OCI-M2 (cell line): Measurements from ENCODE around the gene PACSIN1.
"Not testable (repeated sequence)": the region's sequence is repeated elsewhere in the genome, so short reads cannot be mapped to it uniquely, and the experiment has no call there.

Source experiments
- DNase-seq: peaks from one replicate; lab custom pipeline; 2025; ENCODE audit not compliant: unreplicated experiment; lab: John Stamatoyannopoulos, UW

PACSIN1 gene

DNA sequence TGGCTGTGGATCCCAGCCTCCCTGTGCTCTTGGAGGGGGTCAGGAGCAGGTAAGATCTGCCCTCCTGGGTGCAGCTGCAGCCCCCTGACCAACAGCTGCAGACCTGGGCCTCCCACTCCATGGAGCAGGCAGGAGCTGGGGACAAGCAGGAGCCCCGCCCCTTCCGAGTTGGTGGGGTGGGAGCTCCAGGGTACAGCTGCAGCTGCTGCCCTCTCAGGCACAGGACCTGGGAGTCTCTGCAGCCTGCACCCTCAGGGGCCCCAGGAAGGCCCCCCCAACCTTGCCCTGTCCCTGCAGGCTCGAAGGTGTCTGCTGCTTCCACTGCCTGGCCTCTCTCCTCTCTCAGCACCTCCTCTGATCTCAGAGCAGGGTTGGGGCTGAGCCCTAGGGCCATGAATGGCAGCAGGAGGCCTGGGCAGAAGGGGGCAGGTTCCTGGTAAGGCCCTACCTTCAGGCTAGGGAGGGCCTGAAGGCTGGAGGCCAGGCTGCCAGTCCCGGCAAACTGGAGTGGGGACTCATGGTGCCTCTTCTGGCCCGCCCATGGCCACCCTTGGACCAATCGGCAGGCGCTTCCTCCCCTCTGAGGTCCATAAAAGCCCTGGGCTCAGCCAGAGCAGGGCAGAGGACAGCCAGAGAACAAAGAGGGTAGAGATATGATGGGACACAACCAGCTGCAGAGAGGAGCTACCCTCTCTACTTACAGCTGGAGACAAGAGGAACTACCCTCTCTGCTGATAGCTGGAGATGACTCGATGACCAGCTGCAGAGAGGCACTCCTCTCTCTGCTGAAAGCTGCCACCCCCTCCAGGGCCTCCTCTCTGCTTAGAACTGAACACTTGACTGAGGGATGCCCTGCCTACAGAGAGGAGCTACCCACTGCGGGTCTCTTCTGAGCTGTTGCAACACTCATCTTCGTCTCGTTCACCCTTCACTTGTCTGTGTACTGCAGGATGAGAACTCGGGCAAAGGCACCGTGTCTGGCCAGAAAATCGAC, 7.8 kb upstream of the PACSIN1 start:
- no peak for DNase-seq

DNA sequence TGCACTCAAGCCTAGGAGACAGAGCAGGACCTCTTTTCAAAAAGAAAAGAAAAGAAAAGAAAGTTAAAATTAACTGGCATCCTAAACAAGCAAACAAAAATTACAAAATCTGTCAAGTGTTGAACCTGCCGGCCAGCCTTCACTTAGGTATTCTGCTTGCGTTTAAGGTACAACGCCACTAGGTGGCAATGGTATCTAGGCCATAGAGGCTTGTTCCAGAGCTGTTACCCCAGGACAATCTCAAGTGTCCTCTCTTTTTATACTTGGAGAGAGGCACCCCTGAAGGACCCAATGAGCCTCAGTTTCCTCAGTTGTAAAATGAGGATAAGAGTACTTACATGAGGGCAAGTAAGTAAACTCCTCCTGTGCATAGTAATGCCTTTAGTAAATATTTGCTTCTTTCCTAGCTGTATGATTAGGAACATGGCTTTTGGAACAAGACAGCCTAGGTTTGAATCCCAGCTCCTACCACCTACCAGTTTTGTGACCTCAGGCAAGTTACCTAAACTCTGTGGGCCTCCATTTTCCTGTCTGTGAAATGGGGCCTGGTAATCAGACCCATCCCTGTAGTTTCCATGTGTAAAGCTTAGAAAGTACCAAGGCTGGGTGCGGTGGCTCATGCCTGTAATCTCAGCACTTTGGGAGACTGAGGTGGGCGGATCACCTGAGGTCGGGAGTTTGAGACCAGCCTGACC, 5.8 kb upstream of the PACSIN1 start:
- no peak for DNase-seq

DNA sequence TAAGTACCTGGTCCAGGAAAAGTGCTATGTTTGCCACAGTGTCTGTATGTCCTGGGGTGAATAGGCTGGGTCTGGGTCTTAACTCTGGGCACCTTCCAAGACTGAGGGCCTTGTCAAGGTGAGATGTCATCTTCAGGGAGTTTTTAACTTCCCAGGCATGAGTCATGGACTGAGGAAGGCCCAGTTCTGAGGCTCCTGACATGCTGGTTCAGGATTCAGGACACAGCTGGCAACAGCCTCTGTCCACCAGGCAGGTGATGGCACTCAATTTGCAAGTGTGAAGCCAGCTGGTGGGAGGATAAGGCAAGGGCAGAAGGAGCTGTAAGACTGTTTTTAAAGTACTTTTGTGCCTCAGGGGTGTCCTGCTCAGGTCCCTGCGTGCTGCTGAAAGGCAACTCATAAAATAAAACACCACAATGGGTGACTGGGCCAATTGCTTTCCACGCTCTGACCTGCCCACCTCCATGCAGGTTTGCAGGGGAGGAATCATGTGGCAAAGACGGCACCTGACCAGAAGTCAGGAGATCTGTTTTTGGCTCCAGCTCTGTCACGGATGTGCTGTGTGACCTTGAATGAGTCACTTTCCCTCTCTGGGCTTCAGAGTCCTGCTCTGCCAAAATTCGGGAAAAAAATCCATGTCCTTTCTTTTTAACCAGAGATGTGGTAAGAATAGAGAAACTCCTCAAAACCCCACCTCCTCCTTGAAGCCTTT, 4.9 kb upstream of the PACSIN1 start:
- no peak for DNase-seq

DNA sequence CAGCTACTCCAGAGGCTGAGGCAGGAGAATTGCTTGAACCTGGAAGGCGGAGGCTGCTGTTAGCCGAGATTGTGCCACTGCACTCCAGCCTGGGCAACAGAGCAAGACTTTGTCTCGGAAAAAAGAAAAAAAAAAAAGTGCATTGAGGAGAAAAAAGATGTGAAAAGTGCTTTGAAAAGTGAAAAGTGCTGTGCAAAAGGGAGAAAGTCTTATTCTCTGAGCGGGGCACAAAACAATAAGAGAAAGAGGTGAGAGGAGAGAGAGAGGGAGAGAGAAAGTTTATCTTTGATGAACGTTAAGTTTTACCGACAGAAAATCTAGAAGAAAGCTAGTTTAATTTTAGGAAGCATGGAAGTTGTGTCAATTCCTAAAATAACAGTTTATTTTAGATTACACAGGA, 3.9 kb upstream of the PACSIN1 start:
- no peak for DNase-seq

DNA sequence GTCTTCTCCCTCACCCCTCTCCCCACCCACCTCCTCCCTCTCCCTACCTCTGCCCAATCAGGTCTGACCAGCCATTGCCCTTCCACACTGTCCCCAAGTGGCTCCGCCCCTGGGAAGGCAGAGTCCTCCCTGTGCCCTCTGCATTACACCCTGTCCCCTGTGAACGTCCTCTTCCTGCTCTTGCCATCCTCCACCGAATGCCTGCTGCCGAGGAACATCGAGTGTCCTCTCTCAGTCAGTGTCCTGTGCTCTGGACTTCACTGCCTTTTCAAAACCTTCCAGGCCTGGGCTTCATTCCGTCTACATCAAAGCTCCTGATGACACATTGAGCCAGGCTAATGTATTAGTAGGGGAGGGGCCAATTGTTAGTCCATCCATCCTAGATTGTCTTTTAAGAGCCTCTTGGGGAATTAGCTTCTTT, 3.3 kb upstream of the PACSIN1 start:
- DNase-seq: no peak

DNA sequence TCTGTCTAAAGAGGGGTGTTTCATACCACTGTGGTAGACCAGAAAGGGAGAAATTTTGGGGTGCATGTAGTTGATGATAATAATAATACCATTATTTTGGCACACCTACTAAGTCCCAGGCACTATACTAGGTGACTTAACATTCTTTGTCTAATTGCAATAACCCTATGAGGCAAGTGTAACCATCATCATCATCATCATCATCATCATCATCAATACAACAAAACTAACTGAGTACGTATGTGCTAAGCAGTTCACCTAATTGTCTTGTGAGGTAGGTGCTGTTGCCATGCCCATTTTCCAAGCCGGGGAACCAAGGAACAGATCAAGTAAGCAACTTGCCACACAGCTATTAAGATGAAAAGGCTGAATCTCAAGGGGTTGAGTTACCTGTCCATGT, 2.6 kb upstream of the PACSIN1 start:
- DNase-seq: no peak

DNA sequence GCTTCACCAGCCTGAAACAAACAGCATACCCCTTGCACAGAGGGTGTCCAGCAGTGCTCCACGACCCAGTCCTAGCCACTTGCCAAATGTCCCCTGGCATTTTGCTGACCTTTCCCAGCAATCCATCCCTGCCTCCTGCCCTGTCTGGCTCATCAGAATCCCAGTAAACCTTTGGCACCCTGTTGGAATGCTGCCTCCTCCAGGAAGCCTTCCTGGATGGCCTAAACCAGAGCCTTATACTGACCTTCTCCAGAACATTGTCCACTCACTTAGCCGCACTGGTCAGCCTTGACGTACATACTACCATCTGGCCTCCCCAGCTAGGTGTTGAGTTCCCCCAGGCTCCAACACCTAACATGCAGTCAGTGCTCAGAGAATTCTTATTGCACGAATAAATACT, 2.0 kb upstream of the PACSIN1 start:
- DNase-seq: no peak

DNA sequence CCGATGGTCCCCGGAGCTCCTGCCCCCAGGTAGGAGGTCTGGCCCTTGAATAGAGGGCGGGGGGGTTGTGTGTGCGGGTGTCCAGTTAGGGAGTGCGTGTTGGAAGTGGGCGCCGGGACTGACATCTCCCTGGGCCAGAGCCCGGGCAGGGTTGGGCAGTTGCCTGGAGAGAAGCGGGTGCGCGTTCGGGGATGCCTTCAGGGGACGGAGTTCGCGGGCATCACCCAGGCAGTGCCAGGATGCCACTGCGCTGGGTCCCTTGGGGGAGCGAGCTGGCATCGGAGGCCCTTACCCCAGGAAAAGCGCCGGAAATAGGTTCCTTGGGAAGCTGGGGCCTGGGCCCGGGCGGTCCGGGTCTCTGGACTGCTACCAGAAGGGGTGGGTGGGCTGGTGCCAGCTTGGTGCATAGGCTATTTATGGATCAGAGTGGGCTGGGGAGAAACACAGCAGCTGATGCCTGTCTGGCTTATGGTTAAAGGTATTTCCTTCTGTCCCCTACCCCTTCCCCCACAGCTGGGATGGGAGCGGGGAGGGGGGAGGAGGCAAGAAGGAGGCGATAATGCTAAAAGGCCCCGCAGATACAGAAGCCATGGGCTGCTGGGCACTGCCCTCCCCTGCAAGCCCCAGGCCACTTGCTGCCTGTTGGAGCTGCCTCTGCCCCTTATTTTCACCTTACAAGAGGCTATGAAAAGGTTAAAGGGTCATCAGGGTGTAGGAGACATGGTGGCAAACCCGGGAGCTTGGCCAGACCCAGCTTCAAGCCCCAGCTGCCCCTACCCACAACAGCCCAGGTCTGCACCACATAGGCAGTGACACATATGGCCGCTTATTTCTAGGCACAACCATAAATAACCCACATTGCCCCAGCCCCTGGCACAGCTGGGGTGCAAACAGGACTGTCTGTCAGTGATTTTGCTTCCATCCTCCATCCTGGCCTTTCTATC, 638 bp downstream of the PACSIN1 start:
- DNase-seq: no peak

DNA sequence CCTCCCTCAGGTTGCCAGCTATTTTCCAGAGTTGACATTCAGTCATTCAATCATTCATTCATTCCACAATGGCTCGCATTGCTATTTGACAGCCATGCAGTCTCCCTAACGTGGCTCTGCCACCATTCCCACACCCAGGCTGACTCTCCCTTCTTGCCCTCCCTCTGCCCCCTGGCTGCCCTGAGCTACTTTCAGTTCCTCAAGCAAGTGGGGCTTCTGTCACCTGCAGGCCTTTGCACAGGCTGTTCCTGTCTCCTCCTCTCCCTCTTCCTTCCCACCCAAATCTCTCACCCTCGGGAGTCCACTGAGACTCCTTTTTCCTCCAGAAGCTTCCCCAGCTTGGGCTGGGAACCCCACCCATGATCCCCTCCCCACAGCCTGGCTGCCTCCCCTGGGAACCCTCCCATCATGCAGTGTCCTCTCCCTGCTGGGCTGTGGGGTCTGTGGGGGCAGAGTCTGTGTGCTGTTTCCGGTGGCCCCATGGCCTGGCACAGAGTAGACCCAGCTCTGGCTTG, 2.6 kb downstream of the PACSIN1 start:
- DNase-seq: no peak

DNA sequence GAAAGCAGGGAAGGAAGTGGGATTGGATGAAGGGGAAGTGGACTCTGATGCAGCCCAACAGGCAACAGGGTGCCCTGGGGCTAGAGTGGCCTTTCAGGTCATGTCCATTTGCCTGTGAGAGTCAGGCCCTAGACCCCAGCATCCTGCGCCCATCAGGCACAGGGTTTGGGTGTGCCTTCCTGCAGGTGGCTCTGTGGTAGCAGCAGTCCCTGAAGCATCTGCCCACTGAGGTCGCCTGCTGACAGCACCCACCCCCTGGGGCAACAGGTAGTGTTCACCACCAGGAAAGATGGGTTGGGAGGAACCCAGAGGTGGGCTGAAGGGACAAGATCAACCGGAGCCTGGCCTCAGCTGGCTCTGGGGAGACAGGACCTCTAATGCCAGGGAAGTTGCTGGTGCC, 3.6 kb downstream of the PACSIN1 start:
- DNase-seq: no peak

DNA sequence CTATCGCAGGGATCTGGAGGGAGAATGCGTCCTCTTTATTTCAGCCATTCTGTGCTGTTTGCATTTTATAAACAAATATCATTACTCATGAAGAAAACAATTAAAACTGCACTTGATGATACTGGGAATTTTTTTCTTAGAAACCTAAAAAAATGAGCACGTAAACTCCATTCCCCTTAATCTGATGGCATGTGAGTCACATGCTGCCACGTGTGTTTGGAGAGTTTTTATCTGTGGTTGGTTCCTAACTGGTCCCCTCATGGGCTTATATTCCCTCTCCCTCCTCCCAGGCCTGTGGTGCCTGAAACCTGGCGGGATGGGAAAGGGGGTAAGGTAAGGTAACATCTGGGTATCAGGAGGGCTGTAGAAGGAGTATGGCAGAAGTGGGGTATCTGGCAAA, 6.5 kb downstream of the PACSIN1 start:
- no peak for DNase-seq

DNA sequence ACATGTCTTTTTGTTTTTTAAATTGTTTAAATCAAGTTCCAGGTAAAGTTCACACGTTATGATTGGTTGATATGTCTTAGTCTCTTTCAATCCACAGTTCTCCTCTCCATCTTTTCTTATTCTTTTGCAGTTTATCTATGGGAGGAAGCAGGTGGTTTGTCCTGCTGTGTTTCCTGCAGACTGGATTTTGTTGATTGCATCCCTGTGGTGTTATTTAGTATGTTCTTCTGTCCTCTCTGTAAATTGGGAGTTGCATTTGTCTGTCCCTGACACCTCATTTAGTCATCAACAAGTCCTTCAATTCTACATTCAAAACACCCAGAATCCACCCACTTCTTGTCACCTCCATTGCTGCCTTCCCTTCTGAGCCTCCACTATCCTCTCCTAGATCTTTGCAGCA, 8.1 kb downstream of the PACSIN1 start:
- no peak for DNase-seq

DNA sequence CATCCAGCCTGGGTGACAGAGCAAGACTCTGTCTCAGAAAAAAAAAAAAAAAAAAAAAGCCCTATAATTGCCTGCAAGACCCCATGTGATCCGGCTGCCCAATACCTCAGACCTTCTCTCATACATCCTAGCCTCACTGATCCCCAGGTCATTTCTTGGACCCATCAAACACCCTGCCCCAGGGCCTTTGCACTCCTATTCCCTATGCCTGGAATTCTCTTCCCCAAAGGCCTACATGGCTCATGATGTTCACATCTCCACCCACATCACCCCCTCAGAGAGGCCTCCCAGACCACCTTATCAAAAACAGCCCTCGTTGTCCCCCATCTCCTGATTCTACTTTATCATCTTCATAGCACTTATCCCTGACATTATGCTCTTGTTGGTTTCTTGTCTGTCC, 8.9 kb downstream of the PACSIN1 start:
- no peak for DNase-seq

DNA sequence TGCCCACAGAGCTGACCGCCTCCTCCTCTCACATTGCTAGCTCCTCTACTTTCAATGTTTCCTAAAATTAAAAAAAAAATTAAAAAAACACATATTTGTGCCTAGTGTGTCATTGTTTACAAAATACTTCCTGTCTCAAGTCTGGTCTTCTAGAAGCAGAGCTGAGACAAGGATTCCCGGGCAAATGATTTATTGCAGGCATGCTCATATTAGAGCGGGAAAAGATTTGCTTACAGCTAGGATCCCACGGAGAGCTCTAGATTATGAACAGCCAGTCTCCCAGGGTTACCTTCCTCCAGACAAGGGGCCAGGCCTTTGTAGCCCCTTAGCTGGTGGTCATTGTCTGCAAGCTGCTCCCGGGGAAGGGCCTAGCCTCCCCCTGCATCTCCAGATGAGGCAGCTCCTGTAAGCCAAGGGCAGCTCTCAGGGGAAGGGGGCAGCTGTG, 9.4 kb downstream of the PACSIN1 start:
- DNase-seq: no peak

DNA sequence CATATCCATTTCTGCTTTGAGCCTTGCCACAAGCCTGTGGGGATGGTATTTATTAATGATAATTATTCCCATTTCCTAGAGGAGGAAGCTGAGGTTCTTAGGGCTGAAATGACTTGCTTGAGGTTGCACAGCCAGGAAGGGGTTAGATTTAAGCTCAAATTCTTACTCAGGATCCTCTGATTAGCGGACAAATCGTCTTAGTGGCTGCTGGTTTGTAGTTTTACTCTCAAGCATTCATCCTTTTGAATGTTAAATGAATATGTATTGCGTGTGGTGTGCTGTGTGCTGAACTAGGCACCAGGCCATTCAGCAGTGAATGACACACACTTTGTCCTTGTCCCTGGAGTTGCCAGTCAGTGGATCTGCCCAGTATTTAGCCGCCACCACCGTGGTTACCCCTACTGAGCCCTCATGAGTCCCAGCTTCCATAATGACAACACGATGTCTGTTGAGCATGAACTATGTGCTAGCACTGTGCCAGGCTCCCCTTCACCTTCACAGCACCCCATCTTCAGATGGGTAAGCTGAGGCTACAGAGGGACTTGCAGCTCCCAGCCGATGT, 10.0 kb downstream of the PACSIN1 start:
- DNase-seq: no peak

DNA sequence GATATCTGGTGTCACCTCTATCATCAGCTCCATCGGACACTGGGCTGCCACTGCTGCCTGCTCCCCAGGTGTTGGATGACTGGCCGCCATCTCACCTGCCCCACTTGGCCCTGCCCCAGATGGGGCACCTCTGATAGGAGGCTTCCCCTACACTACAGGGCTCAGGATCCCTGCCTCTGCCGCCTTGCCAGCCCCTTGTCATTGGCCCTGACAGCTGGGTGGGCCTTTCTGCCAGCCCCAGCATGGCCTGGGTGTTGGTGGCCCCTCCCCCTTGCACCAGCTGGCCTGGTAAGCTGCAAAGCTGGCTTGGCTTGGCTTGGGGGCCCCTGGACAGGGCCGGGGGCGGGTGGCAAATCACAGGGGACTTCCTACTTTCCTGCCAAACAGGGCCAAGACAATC, 10.6 kb downstream of the PACSIN1 start:
- no peak for DNase-seq

DNA sequence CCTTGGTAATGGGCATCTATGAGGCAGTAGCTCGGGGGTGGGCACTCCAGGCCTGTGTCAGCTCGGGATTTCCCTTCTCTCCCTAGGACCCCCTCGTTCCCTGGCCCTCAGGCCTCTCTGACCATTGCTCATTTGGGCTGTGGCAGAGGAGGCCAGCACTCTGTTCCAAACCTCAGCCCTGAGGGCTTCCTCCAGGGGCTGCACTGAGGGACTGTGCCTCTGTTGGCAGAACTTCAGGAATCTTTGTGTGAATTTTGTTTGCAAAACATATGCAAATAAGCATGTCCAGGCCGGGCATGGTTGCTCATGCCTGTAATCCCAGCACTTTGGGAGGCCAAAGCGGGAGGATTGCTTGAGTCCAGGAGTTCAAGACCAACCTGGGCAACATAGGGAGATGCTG, 11.0 kb downstream of the PACSIN1 start:
- DNase-seq: no peak

DNA sequence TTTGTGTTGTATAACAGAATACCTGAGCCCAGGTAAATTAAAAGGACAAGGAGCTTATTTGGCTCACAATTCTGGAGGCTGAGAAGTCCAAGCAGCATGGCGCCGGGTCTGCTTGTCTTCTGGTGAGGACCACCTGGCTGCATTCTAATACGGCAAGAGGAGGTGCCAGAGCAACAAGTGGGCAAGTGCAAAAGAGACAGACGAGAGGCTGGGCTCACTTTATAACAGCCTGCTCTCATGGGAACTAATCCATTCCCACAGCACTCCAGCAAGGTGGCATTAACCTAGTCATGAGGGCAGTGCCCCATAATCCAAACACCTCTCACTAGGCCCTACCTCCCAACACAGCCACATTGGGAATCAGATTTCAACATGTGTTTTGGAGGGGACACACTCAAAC, 12.9 kb downstream of the PACSIN1 start:
- DNase-seq: no peak

DNA sequence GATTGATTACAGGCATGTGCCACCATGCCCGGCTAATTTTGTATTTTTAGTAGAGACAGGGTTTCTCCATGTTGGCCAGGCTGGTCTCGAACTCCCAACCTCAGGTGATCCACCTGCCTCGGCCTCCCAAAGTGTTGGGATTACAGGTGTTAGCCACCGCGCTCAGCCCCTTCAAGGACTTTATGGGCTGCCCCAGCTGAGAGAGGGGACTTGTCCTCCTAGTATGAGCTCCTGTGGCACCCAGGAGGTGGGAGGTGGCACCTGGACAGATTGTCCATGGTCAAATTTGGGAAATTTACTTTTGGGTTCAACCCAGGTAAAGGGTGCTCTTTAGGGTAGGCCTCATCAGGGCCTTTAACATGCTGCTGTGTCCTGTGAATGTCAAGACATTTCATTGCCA, 17.9 kb downstream of the PACSIN1 start:
- DNase-seq: not testable (repeated sequence)

DNA sequence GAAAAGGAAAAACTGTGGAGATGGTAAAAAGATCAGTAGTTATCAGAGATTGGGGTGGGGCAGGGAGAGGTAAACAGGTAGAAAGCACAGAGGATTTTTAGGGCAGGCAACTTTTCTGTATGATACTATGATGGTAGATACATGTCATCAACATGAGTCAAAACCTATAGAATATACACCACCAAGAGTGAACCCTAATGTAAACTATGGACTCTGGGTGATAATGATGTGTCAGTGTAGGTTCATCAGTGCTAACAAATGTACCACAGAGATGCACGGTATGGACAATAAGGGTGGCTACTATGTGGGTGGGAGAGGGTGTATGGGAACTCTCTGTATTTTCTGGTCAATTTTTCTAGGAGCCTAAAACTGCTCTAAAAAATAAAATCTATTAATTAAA, 18.5 kb downstream of the PACSIN1 start:
- DNase-seq: no peak
